EH (cell line): Measurements from ENCODE around the gene RXRA.

Experiments used
- DNase-seq: peaks from one replicate; pipeline ENCODE4 v3.0.0-alpha.2; 2015; ENCODE audit warnings: low read depth

Gene RXRA

GRCh38 chr9:134324359-134325095 lies 1.7 kb upstream of the RXRA start:
- peak; percentile 71 for DNase-seq

GRCh38 chr9:134325096-134325812 lies 1.0 kb upstream of the RXRA start:
- peak; percentile 74 for DNase-seq

- DNase-seq = peak; percentile 54
Measured at GRCh38 chr9:134326724-134327601, 708 bp downstream of the RXRA start.

DNA sequence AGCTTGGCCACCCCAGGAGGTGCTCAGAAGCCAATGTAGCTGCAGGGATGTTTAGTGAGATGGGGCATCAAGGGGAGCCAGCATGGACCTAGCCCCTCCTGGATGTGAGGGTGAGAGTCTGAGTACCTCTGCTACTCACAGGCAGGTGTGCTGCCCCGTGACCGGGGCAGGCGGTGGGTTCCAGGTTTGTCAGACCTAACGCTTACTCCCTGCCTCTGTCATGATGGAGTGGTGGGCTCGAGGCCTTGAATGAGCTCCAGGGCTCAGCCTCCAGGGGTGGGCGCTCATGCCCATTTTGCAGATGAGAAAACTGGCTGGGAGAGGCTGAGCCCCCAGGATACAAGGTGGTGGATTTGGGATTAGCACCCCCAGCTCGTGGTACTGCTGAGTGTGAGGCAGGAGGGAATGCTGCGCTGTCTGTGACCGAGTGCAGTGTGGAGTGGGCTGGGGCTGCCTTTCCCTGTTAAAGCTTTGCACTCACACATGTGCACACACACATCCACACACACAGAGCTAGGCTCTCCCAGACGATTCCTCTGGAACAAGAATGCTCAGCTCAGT lies 1.5 kb downstream of the RXRA start:
- no peak for DNase-seq

- peak; percentile 49 for DNase-seq
Measured at GRCh38 chr9:134328341-134328840, 2.1 kb downstream of the RXRA start.

- DNase-seq = peak; percentile 42
Measured at GRCh38 chr9:134328841-134329575, 2.8 kb downstream of the RXRA start.

DNA sequence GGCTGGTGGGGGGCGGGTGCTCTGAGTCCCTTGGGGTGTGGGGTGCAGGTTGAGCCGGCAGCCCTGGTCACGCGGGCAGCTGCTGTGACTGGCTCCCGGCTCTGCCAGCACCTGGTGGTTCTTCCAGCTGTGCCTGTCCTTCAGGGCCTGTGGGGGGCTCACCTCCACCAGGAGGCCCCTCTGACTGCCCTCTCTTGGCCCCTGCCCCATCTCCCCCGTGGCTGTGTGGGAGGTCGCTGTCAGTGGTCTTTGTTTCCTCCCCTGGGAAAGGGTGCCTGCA lies 3.3 kb downstream of the RXRA start:
- DNase-seq = no peak

GRCh38 chr9:134329886-134330285 lies 3.6 kb downstream of the RXRA start:
- peak; percentile 25 for DNase-seq

GRCh38 chr9:134330590-134330989 lies 4.3 kb downstream of the RXRA start:
- DNase-seq = no peak

GRCh38 chr9:134331186-134332025 lies 5.2 kb downstream of the RXRA start:
- no peak for DNase-seq

GRCh38 chr9:134332266-134332665 lies 6.0 kb downstream of the RXRA start:
- no peak for DNase-seq

GRCh38 chr9:134332841-134333233 lies 6.6 kb downstream of the RXRA start:
- no peak for DNase-seq

GRCh38 chr9:134333234-134333873 lies 7.1 kb downstream of the RXRA start:
- DNase-seq = no peak

DNA sequence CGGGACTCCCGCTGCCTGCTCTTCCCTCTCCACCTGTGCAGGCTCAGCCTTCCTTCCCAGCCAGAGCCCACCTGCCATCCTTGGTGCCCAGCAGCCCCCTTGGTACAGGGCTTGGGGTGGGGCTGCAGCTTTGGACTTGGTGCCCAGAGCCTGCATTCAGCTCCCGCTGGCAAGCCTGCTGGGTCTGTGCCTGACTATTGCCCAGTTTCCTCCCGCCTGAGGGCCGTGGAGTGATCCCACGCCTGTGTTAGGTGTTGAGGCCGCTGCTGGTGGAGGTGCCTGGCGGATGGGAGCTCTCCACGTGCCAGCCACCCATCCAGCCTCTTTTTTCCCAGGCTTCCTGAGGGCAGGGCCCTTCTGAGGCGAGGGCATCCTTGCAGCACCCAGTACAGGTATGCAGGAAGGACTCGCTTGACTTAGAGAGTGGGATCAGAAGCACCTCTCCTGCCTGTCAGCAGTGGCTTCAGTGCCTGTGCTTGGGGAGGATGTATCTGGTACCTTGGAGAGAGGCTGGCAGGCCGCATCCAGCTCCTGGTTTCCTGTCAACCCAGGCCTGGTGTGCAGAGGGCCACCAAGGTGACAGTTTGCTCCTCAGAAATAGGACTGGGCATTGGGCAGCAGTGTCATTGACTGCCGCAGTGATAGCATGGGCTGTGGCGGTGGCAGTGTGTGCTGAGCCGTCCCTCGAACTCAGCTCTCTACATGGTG lies 7.8 kb downstream of the RXRA start:
- peak; percentile 19 for DNase-seq

DNA sequence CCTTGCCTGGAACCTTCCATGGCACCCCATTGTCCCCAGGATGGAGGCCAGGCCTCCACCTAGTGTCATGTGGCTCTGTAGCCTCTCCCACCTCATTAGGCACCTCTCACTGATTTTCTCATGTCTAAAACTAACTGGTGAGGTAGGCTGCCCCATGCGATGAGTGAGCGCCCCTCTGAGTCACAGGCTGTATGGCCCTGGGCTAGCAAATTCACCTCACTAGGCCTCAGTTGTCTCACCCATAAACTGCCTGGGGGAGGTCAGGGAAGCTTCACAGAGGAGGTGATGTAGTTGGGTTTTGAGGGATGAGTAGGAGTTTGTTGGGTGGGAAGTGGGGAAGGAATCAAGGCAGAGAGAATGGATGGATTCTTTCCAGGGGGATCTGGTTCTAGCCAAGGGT lies 8.8 kb downstream of the RXRA start:
- peak; percentile 37 for DNase-seq

DNA sequence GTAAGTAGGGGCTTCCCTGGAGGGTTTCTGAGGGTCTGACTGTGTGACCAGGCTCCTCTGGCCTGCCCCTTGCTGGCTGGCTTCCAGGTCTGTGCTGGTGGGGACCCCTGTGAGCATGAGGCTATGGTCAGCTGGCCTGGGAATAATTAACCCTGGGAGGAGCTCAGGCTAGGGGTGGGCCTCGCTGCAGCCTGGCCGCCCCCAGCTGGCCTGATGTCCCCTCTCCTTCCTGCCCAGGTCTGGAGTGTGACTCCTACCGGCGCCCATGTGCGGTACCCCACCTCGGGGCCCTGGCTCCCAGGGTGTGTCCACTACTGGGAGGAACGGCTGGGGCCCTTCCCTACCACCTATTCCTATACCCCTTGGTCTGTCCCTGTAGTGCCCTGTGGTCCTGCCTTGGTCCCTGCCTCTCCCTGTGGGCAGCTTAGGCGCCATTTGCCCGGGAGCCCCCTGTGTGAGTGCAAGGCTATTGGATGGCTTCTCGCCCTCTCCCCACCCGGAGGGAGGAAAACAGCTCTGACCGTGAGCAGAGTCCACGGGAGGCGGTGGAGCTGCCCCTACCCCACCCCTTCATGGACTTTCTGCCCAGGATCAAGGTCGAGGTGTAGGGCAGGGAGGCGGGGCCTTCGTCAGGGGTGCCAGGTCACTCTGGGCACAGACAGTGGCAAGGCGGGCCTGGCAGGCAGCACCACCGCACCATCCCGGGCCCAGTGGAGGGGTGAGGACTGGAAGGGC lies 9.4 kb downstream of the RXRA start:
- DNase-seq = no peak

- no peak for DNase-seq
Measured at GRCh38 chr9:134336228-134336627, 10.0 kb downstream of the RXRA start.

GRCh38 chr9:134336924-134337323 lies 10.7 kb downstream of the RXRA start:
- no peak for DNase-seq

- no peak for DNase-seq
Measured at GRCh38 chr9:134337469-134337868, 11.2 kb downstream of the RXRA start.
